Esophagus muscularis mucosa (tissue), 3 donors: ENCODE results near the gene EXOC6B.

Source experiments
- EP300 ChIP-seq: sonication (generic); formaldehyde crosslinking; IDR thresholded peaks from one replicate; pipeline ENCODE4 v1.6.1; 2017; ENCODE audit warnings: antibody characterized with exemption
- POLR2A ChIP-seq: fragments of 450-650 bp; IDR thresholded peaks from one replicate; pipeline ENCODE4 v1.6.1; 2017; ENCODE audit warnings: antibody characterized with exemption, moderate library complexity, mild to moderate bottlenecking, low read depth
- POLR2AphosphoS5 ChIP-seq, 2 donors: sonication (generic); formaldehyde crosslinking; IDR thresholded peaks; one replicate each; pipeline ENCODE4 v1.6.1; 2017; ENCODE audit warnings: antibody characterized with exemption in 2 of 2

- TF ChIP-seq EP300: no peak
- no peak for TF ChIP-seq POLR2AphosphoS5 (IDR thresholded peaks at IDR 0.05)
- no peak for TF ChIP-seq POLR2A
Observed at GRCh38 chr2:72278046-72278445, 547.8 kb downstream of the EXOC6B start.
